Subcutaneous abdominal adipose tissue (tissue), 5 donors: ENCODE measurements around the gene EPX.

Experiments used
- H3K27ac ChIP-seq: one replicate; pipeline ENCODE4 v1.7.0; 2013; ENCODE audit warnings: low read depth, mild to moderate bottlenecking, inconsistent platforms, low read length, moderate library complexity
- H3K27me3 ChIP-seq, 5 donors: one replicate each; pipeline ENCODE4 v1.7.0; 2013; ENCODE audit warnings: low read length in 5 of 5, inconsistent platforms in 1 of 5; ENCODE audit not compliant: control insufficient read depth in 5 of 5, insufficient read depth in 4 of 5
- H3K36me3 ChIP-seq, 5 donors: one replicate each; pipeline ENCODE4 v1.7.0; 2013; ENCODE audit warnings: low read length in 5 of 5; ENCODE audit not compliant: control insufficient read depth in 5 of 5, insufficient read depth in 5 of 5
- H3K4me1 ChIP-seq, 5 donors: one replicate each; pipeline ENCODE4 v1.7.0; 2013; ENCODE audit warnings: low read length in 5 of 5, mild to moderate bottlenecking in 3 of 5, moderate library complexity in 1 of 5; ENCODE audit not compliant: control insufficient read depth in 5 of 5, insufficient read depth in 5 of 5
- H3K4me3 ChIP-seq, 5 donors: one replicate each; pipeline ENCODE4 v1.7.0; 2013; ENCODE audit warnings: low read length in 5 of 5, low read depth in 1 of 5
- H3K9ac ChIP-seq, 5 donors: one replicate each; pipeline ENCODE4 v1.7.0; 2013; ENCODE audit warnings: low read length in 5 of 5, mild to moderate bottlenecking in 4 of 5, moderate library complexity in 3 of 5
- H3K9me3 ChIP-seq, 5 donors: one replicate each; pipeline ENCODE4 v1.7.0; 2013; ENCODE audit warnings: low read length in 5 of 5; ENCODE audit not compliant: control insufficient read depth in 5 of 5
- donor health status: healthy.
- donor health status: healthy.
- donor health status: healthy.
- donor health status: healthy.
- donor health status: healthy.

The EPX gene

GRCh38 chr17:58184986-58185761 lies 7.4 kb upstream of the EPX start:
- no peaks in the 10 kb centered on the region for H3K9me3 ChIP-seq
- H3K9ac ChIP-seq: no peak overlapping the region
- H3K27ac ChIP-seq: no peak overlapping the region
- no peaks in the 10 kb centered on the region for H3K36me3 ChIP-seq
- H3K27me3 ChIP-seq: peaks cover 6 to 21% (median 18%) of the 10 kb centered on the region in 5 donors
- H3K4me1 ChIP-seq: peaks cover 2 to 9% (median 7%) of the 10 kb centered on the region in 5 donors
- no peak overlapping the region for H3K4me3 ChIP-seq

GRCh38 chr17:58186591-58186990 lies 5.9 kb upstream of the EPX start:
- H3K4me3 ChIP-seq: no peak overlapping the region
- no peak overlapping the region for H3K9ac ChIP-seq
- H3K27ac ChIP-seq: no peak overlapping the region
- peaks cover 12 to 33% (median 25%) of the 10 kb centered on the region in 5 donors for H3K27me3 ChIP-seq
- H3K9me3 ChIP-seq: no peaks in the 10 kb centered on the region
- peaks cover 4 to 10% (median 8%) of the 10 kb centered on the region in 5 donors for H3K4me1 ChIP-seq
- no peaks in the 10 kb centered on the region for H3K36me3 ChIP-seq

GRCh38 chr17:58187063-58187462 lies 5.5 kb upstream of the EPX start:
- no peaks in the 10 kb centered on the region for H3K9me3 ChIP-seq
- H3K4me1 ChIP-seq: peaks cover 4 to 10% (median 8%) of the 10 kb centered on the region in 5 donors
- H3K9ac ChIP-seq: no peak overlapping the region
- no peaks in the 10 kb centered on the region for H3K36me3 ChIP-seq
- H3K27me3 ChIP-seq: peaks cover 12 to 35% (median 26%) of the 10 kb centered on the region in 5 donors
- H3K4me3 ChIP-seq: no peak overlapping the region
- no peak overlapping the region for H3K27ac ChIP-seq

- H3K36me3 ChIP-seq: no peaks in the 10 kb centered on the region
- H3K27me3 ChIP-seq: peaks cover 12 to 39% (median 26%) of the 10 kb centered on the region in 5 donors
- H3K9ac ChIP-seq: no peak overlapping the region
- H3K27ac ChIP-seq: no peak overlapping the region
- no peaks in the 10 kb centered on the region for H3K9me3 ChIP-seq
- H3K4me1 ChIP-seq: peaks cover 4 to 10% (median 8%) of the 10 kb centered on the region in 5 donors
- no peak overlapping the region for H3K4me3 ChIP-seq
Measured at GRCh38 chr17:58187675-58188074, 4.9 kb upstream of the EPX start.

- H3K36me3 ChIP-seq: no peaks in the 10 kb centered on the region
- H3K27ac ChIP-seq: no peak overlapping the region
- peak overlapping the region in 2 of 5 donors; percentile 13 to 32 for H3K4me3 ChIP-seq
- peaks cover 4 to 10% (median 8%) of the 10 kb centered on the region in 5 donors for H3K4me1 ChIP-seq
- H3K9me3 ChIP-seq: no peaks in the 10 kb centered on the region
- peaks cover 12 to 41% (median 27%) of the 10 kb centered on the region in 5 donors for H3K27me3 ChIP-seq
- no peak overlapping the region for H3K9ac ChIP-seq
Measured at GRCh38 chr17:58189436-58190146, 2.9 kb upstream of the EPX start.

GRCh38 chr17:58191241-58191896 lies 1.2 kb upstream of the EPX start:
- Histone ChIP-seq H3K4me3 (no peak overlapping the region), H3K4me1 (peaks cover 4 to 10% (median 8%) of the 10 kb centered on the region in 5 donors), H3K36me3 (no peaks in the 10 kb centered on the region), H3K27me3 (peaks cover 12 to 38% (median 27%) of the 10 kb centered on the region in 5 donors), H3K27ac (no peak overlapping the region), H3K9me3 (no peaks in the 10 kb centered on the region), H3K9ac (no peak overlapping the region)

- H3K27me3 ChIP-seq: peaks cover 4 to 38% (median 30%) of the 10 kb centered on the region in 5 donors
- H3K4me3 ChIP-seq: no peak overlapping the region
- H3K9ac ChIP-seq: no peak overlapping the region
- peaks cover 4 to 10% (median 8%) of the 10 kb centered on the region in 5 donors for H3K4me1 ChIP-seq
- H3K27ac ChIP-seq: no peak overlapping the region
- no peaks in the 10 kb centered on the region for H3K36me3 ChIP-seq
- H3K9me3 ChIP-seq: no peaks in the 10 kb centered on the region
Measured at GRCh38 chr17:58193641-58194255, 1.2 kb downstream of the EPX start.

GRCh38 chr17:58195518-58196123 lies 3.1 kb downstream of the EPX start:
- Histone ChIP-seq H3K4me3 (no peak overlapping the region), H3K4me1 (no peaks in the 10 kb centered on the region), H3K9me3 (no peaks in the 10 kb centered on the region), H3K9ac (no peak overlapping the region), H3K27ac (no peak overlapping the region), H3K36me3 (no peaks in the 10 kb centered on the region), H3K27me3 (peaks cover 6 to 30% (median 22%) of the 10 kb centered on the region in 5 donors)

GRCh38 chr17:58196610-58197009 lies 4.1 kb downstream of the EPX start:
- H3K9me3 ChIP-seq: no peaks in the 10 kb centered on the region
- H3K4me3 ChIP-seq: no peak overlapping the region
- H3K36me3 ChIP-seq: no peaks in the 10 kb centered on the region
- no peak overlapping the region for H3K9ac ChIP-seq
- H3K27ac ChIP-seq: no peak overlapping the region
- H3K27me3 ChIP-seq: peaks cover 6 to 27% (median 16%) of the 10 kb centered on the region in 5 donors
- no peaks in the 10 kb centered on the region for H3K4me1 ChIP-seq
